GM12878 (cell line): ENCODE measurements around the gene ANKRD45. TPM values are rescaled to one million over a fixed set of nuclear protein-coding genes. Genes with fewer than 3 reads are reported as not detected.

ENCODE experiments used
- ATAC-seq: fragments of 200-7000 bp; cut with Tn5 transposase; 3 replicates; pipeline ENCODE4 v1.9.1; 2020; ENCODE audit warnings: mild to moderate bottlenecking, moderate library complexity
- BruUV-seq: library from RNA; stranded (reverse); fragments of 400-500 nt; replicated peaks from 2 replicates; lab custom pipeline; 2021; lab: Mats Ljungman, UMichigan
- CTCF ChIA-PET: fragments of 300-600 bp; sonication (Branson Sonifier 250); formaldehyde crosslinking; extraction: SDS; loops from one replicate; lab custom pipeline; 2021; ENCODE audit warnings: inconsistent platforms; lab: Yijun Ruan, JAX
- POLR2A ChIA-PET: fragments of 350-600 bp; formaldehyde crosslinking; extraction: SDS; loops from one replicate; lab custom pipeline; 2021; ENCODE audit warnings: inconsistent platforms; lab: Charles Lee
- RAD21 ChIA-PET: fragments of 300-600 bp; sonication (Branson Sonifier 250); formaldehyde crosslinking; loops from one replicate; lab custom pipeline; 2023; ENCODE audit warnings: antibody characterized with exemption; ENCODE audit not compliant: unreplicated experiment; lab: Charles Lee
- SMC1A ChIA-PET: fragments of 300-600 bp; sonication (Branson Sonifier 250); formaldehyde crosslinking; loops from one replicate; lab custom pipeline; 2023; ENCODE audit not compliant: unreplicated experiment, uncharacterized antibody; lab: Charles Lee
- DNase-seq: peaks from one replicate; pipeline ENCODE4 v3.0.0-alpha.2; 2011; ENCODE audit warnings: low read depth, low spot score
- FAIRE-seq: peaks from 3 replicates; lab custom pipeline; 2011; peaks lifted over from hg19 to GRCh38; lab: Jason Lieb, UNC
- H2AFZ ChIP-seq: 2 replicates; pipeline ENCODE4 v1.6.0; 2011; ENCODE audit warnings: low read depth, low read length, control low read depth; ENCODE audit not compliant: control insufficient read depth
- H3K27ac ChIP-seq: 2 replicates; pipeline ENCODE4 v1.5.1; 2011; ENCODE audit warnings: control low read depth; ENCODE audit not compliant: control insufficient read depth, insufficient read depth
- H3K27me3 ChIP-seq, 2 experiments: replicated peaks in 1 of 2; 2 replicates each; pipeline versions ENCODE4 v1.6.0 to v1.6.1; 2011; ENCODE audit warnings: low read length in 1 of 2; ENCODE audit not compliant: control insufficient read depth in 2 of 2, insufficient read depth in 2 of 2
- H3K36me3 ChIP-seq, 2 experiments: 2 replicates each; pipeline ENCODE4 v1.5.1; 2011; ENCODE audit warnings: low read length in 1 of 2; ENCODE audit not compliant: control insufficient read depth in 2 of 2, insufficient read depth in 2 of 2
- H3K4me1 ChIP-seq: 2 replicates; pipeline ENCODE4 v1.6.1; 2011; ENCODE audit warnings: mild to moderate bottlenecking, low read length, moderate library complexity, mixed read lengths; ENCODE audit not compliant: control insufficient read depth, insufficient read depth
- H3K4me2 ChIP-seq: 2 replicates; pipeline ENCODE4 v1.6.0; 2011; ENCODE audit warnings: control low read depth; ENCODE audit not compliant: control insufficient read depth, insufficient read depth
- H3K4me3 ChIP-seq: fragments of 200-600 bp; sonication (generic); 2 replicates; pipeline ENCODE4 v1.5.1; 2016
- H3K79me2 ChIP-seq: 2 replicates; pipeline ENCODE4 v1.6.0; 2011; ENCODE audit warnings: low read length; ENCODE audit not compliant: control insufficient read depth, insufficient read depth
- H3K9ac ChIP-seq: 2 replicates; pipeline ENCODE4 v1.8.0; 2011; ENCODE audit warnings: low read length, control low read depth, mixed read lengths; ENCODE audit not compliant: control insufficient read depth, insufficient read depth
- H3K9me3 ChIP-seq: replicated peaks from 3 replicates; pipeline ENCODE4 v1.5.1; 2011; ENCODE audit warnings: mild to moderate bottlenecking, low read length; ENCODE audit not compliant: control insufficient read depth, insufficient read depth
- H4K20me1 ChIP-seq: 2 replicates; pipeline ENCODE4 v1.6.0; 2011; ENCODE audit not compliant: control insufficient read depth, insufficient read depth
- ATF2 ChIP-seq: IDR thresholded peaks from 2 replicates; pipeline ENCODE4 v1.6.1; 2012; ENCODE audit warnings: low read length, inconsistent platforms
- CUX1 ChIP-seq: IDR thresholded peaks from 2 replicates; pipeline ENCODE4 v1.6.1; 2012; ENCODE audit warnings: improper control_type of control experiment, low read depth, low read length; ENCODE audit not compliant: insufficient replicate concordance
- ESRRA ChIP-seq: IDR thresholded peaks from 2 replicates; pipeline ENCODE4 v1.6.1; 2012; ENCODE audit warnings: mild to moderate bottlenecking, low read length, improper control_type of control experiment
- HDAC2 ChIP-seq: fragments of 200-600 bp; sonication (generic); IDR thresholded peaks from 2 replicates; pipeline ENCODE4 v1.6.1; 2017
- NFXL1 ChIP-seq: fragments of 450-650 bp; IDR thresholded peaks from 2 replicates; pipeline ENCODE4 v1.6.1; 2017; ENCODE audit warnings: antibody characterized with exemption, mild to moderate bottlenecking, borderline replicate concordance
- NR2F1 ChIP-seq: fragments of 450-650 bp; conservative IDR thresholded peaks from 2 replicates; pipeline ENCODE4 v1.6.1; 2017; ENCODE audit warnings: mild to moderate bottlenecking
- RB1 ChIP-seq: fragments of 450-650 bp; formaldehyde crosslinking; IDR thresholded peaks from 2 replicates; pipeline ENCODE4 v1.6.1; 2017; ENCODE audit warnings: mild to moderate bottlenecking, borderline replicate concordance
- SMC3 ChIP-seq: IDR thresholded peaks from 2 replicates; pipeline ENCODE4 v1.6.1; 2011; ENCODE audit warnings: low read length, improper control_type of control experiment, borderline replicate concordance
- SREBF2 ChIP-seq: IDR thresholded peaks from 2 replicates; pipeline ENCODE4 v1.6.1; 2012; ENCODE audit warnings: mild to moderate bottlenecking, low read length
- TAF1 ChIP-seq: IDR thresholded peaks from 2 replicates; pipeline ENCODE4 v1.6.1; 2011; ENCODE audit warnings: mild to moderate bottlenecking, low read depth, low read length, borderline replicate concordance
- ZNF592 ChIP-seq: fragments of 450-650 bp; IDR thresholded peaks from 2 replicates; pipeline ENCODE4 v1.6.1; 2017; ENCODE audit warnings: mild to moderate bottlenecking, moderate library complexity
- WGBS: methylation state at CpG from one replicate; pipeline ENCODE4 v1.1.6; 2016; ENCODE audit warnings: low lambda C conversion rate; ENCODE audit not compliant: insufficient replicate concordance, insufficient coverage; ENCODE audit errors: missing lambda C conversion rate; 5-methylcytosine and 5-hydroxymethylcytosine counted together
- in situ Hi-C: fragments of 300-500 bp; cut with MboI; formaldehyde crosslinking; loops from 9 replicates; pipeline ENCODE4 v1.14.3; 2018; ENCODE audit warnings: mixed read lengths
- intact Hi-C: fragments of 100-400 bp; cut with micrococcal nuclease; formaldehyde crosslinking; loops from one replicate; pipeline ENCODE4 v1.14.2; 2022; ENCODE audit not compliant: unreplicated experiment
- polyA plus RNA-seq, 11 experiments: library from polyadenylated mRNA; depleted of rRNA in 4 of 11; unstranded in 6 of 11; stranded (reverse) in 5 of 11; fragments of >200 nt; fragmentation: Nextera tagmentation in 4 of 11; fragmentation: Illumina TruSeq in 1 of 11; extraction: Ambion mirVana in 4 of 11; extraction: Trizol in 1 of 11; gene quantifications; 1 replicate in 1 of 11; 2 replicates in 10 of 11; pipeline versions ENCODE4 v1.2.1 to v1.2.3, GENCODE V29; 2011 to 2016; ENCODE audit warnings: inconsistent platforms in 2 of 11, missing spikeins in 2 of 11, low read depth in 1 of 11
- total RNA-seq, 4 experiments: library from RNA; depleted of rRNA in 3 of 4; stranded (reverse); fragments of >200 nt in 3 of 4; fragmentation: Illumina TruSeq in 1 of 4; extraction: Trizol in 1 of 4; gene quantifications; 2 replicates each; pipeline versions ENCODE4 v1.2.1 to v1.2.3, GENCODE V29; 2013 to 2021

The ANKRD45 gene
- total and polyA plus RNA-seq, 10 of the 15 experiments (the other 5 are each of a cell fraction or from before 2014, with no cell fraction given): 0.04 to 0.15 (median 0.13) TPM; not detected in 5

GRCh38 chr1:173648880-173649605 lies 20.6 kb downstream of the ANKRD45 start (continued):
- no peak for TF ChIP-seq RB1
- TF ChIP-seq ATF2: no peak
- no peak for TF ChIP-seq SMC3

GRCh38 chr1:173646656-173647055 lies 23.0 kb downstream of the ANKRD45 start:
- H3K27ac ChIP-seq: no peak overlapping the region
- H3K9ac ChIP-seq: no peak overlapping the region
- FAIRE-seq: no peak
- TF ChIP-seq NR2F1: no peak
- TF ChIP-seq NFXL1: no peak
- TF ChIP-seq CUX1: no peak
- no peak for TF ChIP-seq ZNF592
- TF ChIP-seq SREBF2: no peak
- no peak for TF ChIP-seq HDAC2
- no peak for TF ChIP-seq TAF1
- TF ChIP-seq ESRRA: no peak

More at GRCh38 chr1:173646656-173647055, 23.0 kb downstream of the ANKRD45 start:
- ChIA-PET CTCF (interaction anchor here (1.2 kb wide), 1 partner anchor 118 kb away, joined by 3 read pairs; no protein-coding TSS in a partner anchor), RAD21 (no interaction called here), SMC1A (no interaction called here), POLR2A (interaction anchor here (0.6 kb wide), 1 partner anchor 617 kb away, joined by 4 read pairs; no protein-coding TSS in a partner anchor)
- Histone ChIP-seq H3K4me3 (no peak overlapping the region), H3K4me1 (no peaks in the 10 kb centered on the region), H3K9me3 (peaks cover 2% of the 10 kb centered on the region; the same call in 2 of the 3 replicates), H3K79me2 (no peaks in the 10 kb centered on the region), H3K4me2 (no peak overlapping the region), H4K20me1 (no peaks in the 10 kb centered on the region), H3K27me3 (no peaks in the 10 kb centered on the region), H3K36me3 (no peaks in the 10 kb centered on the region), H2AFZ (no peak overlapping the region)
- intact Hi-C loops (no loop called here), in situ Hi-C loops (no loop called here)
- DNase-seq (no peak), ATAC-seq (no peak)
- 44% methylated on average over 3 of the region's 3 CpGs for WGBS
- no TSS peak for BruUV-seq
